ENCODE measurements around the gene OGFOD1.

The OGFOD1 gene

DNA sequence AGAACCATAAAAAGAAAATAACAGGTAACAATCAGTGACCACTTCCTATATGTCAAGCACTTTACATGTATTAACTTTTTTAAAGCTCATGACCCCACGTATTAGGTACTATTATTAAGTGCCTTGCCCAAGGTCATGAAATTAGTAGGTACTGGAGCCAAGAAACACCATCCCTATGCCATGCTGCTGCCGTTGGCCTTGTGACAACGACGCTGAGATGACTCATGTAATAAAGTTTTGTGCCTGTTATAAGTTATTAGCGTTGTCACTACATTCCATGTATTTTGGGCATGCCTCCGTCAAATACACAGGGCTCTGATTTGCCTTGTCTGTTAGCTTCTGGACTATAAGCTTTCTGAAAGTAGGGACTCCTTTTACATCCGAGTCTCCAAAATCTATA is 67.1 kb downstream of the OGFOD1 start:
- TF ChIP-seq, protein P1, sequence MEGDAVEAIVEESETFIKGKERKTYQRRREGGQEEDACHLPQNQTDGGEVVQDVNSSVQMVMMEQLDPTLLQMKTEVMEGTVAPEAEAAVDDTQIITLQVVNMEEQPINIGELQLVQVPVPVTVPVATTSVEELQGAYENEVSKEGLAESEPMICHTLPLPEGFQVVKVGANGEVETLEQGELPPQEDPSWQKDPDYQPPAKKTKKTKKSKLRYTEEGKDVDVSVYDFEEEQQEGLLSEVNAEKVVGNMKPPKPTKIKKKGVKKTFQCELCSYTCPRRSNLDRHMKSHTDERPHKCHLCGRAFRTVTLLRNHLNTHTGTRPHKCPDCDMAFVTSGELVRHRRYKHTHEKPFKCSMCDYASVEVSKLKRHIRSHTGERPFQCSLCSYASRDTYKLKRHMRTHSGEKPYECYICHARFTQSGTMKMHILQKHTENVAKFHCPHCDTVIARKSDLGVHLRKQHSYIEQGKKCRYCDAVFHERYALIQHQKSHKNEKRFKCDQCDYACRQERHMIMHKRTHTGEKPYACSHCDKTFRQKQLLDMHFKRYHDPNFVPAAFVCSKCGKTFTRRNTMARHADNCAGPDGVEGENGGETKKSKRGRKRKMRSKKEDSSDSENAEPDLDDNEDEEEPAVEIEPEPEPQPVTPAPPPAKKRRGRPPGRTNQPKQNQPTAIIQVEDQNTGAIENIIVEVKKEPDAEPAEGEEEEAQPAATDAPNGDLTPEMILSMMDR (IDR thresholded peaks at IDR 0.05; ENCODE audit: insufficient read depth, low read depth, low read length, missing control alignments) = no peak
- H3K4me3 ChIP-seq (ENCODE audit: low read length) = no peak overlapping the region

DNA sequence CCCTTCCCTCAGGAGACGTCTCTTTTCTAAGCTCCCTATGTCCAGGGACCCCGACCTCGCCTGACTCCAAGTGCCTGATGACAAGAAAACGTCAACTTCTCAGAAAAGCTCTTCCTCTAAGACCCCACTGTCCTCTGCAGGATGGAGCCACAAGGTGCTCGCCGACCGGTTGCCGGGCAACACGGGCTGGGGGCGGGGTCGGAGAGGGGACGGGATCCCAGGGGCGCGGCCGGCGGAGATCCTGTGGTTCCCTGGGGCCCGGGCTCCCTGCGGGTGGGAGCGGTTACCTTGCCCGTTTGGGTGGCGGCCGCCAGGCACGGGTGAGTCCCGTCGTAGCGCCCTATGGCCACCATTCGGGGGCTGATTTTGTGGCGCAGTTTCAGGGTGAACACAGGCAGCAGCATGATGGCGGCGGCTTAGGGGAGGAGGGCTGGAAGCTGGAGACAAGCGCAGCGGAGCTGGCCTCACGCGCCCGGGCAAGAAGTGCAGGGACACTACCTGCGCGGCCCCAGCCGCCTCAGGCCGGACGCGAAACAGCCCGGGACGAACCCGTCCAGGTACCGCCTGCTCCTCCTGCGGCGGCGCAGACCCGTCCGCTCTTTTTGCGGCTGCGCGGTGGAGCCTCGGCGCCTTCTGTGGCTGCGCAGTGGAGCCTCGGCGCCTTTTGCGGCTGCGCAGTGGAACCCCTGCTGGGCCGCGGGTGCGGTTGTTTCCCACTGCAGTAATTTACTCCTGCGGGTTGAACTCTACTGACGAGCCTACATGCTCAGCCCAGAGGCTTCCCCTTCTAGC is 68.3 kb downstream of the OGFOD1 start, which contains the start of gene BBS2:
Gene BBS2 (minus strand): TSS at position 566 of the 792 bp plus-strand sequence. CDS start 162 bp downstream, at position 404.
- TF ChIP-seq, protein P1 (IDR thresholded peaks at IDR 0.05; ENCODE audit: insufficient read depth, low read depth, low read length, missing control alignments) = no peak
- DNase-seq (ENCODE audit: low read depth) = peak; percentile 87
- peak within 1 kb of the TSS; percentile 88 for H3K4me3 ChIP-seq (ENCODE audit: low read length)

More for the DNA sequence above, 67.1 kb downstream of the OGFOD1 start:
- no peak for DNase-seq (ENCODE audit: low read depth)

DNA sequence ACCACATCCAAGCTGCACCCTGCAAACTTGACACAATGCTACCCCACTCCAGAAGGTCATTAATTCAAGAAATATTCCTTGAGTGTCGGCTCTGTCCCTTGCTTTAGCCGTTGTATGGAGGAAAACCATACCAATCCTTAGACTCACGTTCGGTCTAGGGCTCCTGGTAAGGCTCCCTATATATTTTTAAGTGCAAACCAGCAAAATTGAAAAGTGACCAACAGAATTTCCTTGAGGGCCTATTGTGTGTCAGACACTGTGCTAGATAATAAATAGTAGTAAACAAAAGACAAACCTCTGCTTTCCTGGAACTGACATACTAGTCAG is 68.9 kb downstream of the OGFOD1 start:
- TF ChIP-seq, protein P1 (IDR thresholded peaks at IDR 0.05; ENCODE audit: insufficient read depth, low read depth, low read length, missing control alignments) = no peak

DNA sequence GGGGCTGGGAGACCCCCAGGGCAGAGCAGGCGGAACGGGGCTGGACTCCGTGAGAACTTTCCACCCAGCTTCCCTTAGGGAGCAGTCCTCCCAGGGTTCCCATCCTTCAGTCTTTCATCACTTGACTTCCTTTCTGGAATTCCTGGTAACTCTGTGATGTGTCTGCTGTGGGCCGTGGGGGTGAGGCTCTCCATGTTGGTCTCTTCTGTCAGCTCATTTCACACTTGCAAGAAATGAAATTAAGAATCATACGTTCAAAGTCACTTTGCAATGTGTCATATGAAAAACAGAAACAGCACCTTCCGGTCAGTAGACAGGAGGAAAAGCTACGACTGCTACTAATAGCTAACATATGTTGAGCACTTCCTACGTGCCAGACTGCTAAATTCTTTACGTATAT is 73.9 kb downstream of the OGFOD1 start:
- TF ChIP-seq, protein P1 (IDR thresholded peaks at IDR 0.05; ENCODE audit: insufficient read depth, low read depth, low read length, missing control alignments) = no peak
- no peak overlapping the region for H3K4me3 ChIP-seq (ENCODE audit: low read length)
- DNase-seq (ENCODE audit: low read depth) = no peak

More for the DNA sequence above, 68.9 kb downstream of the OGFOD1 start:
- no peak for DNase-seq (ENCODE audit: low read depth)
- H3K4me3 ChIP-seq (ENCODE audit: low read length) = peak overlapping the region; percentile 88

Measured in epithelial cell of esophagus (primary cell).